HS-5 (cell line): ENCODE results near the gene OPN5.
A peak's percentile ranks its signal among the peaks of the same experiment; 100 is the strongest.

Experiments used
- DNase-seq: peaks from one replicate; pipeline ENCODE4 v3.0.0-alpha.2; 2012; ENCODE audit warnings: low read depth

OPN5 gene

GRCh38 chr6:47862731-47863130, 80.9 kb downstream of the OPN5 start:
- no peak for DNase-seq

GRCh38 chr6:47865206-47865605, 83.4 kb downstream of the OPN5 start:
- DNase-seq: peak; percentile 0

- no peak for DNase-seq
Observed at GRCh38 chr6:47875593-47875992, 93.8 kb downstream of the OPN5 start.
